ENCODE measurements around the gene CDK5RAP2.

GRCh38 chr9:120587328-120587727 lies 7.4 kb upstream of the CDK5RAP2 start:
- no peak for TF ChIP-seq CTCF (IDR thresholded peaks at IDR 0.05; ENCODE audit: poor library complexity)
- no peak for TF ChIP-seq EZH2phosphoT487 (IDR thresholded peaks at IDR 0.05; ENCODE audit: low read depth, severe bottlenecking, unreplicated experiment)
- TF ChIP-seq EZH2 (IDR thresholded peaks at IDR 0.05; ENCODE audit: borderline replicate concordance) = no peak
